NCI-H1092 treated with DMSO at 0.1 percent for 48 hours (cell line): ENCODE data around the gene OSBPL9.
"Not testable (repeated sequence)": the region's sequence is repeated elsewhere in the genome, so short reads cannot be mapped to it uniquely, and the experiment has no call there.

ENCODE experiments used
- DNase-seq: peaks from one replicate; lab custom pipeline; 2025; lab: John Stamatoyannopoulos, UW

The OSBPL9 gene

GRCh38 chr1:51607681-51608095, 9.2 kb upstream of the OSBPL9 start:
- no peak for DNase-seq

- not testable (repeated sequence) for DNase-seq
Observed at GRCh38 chr1:51610104-51610503, 6.8 kb upstream of the OSBPL9 start.

GRCh38 chr1:51610637-51611036, 6.3 kb upstream of the OSBPL9 start:
- no peak for DNase-seq

GRCh38 chr1:51612447-51612961, 4.4 kb upstream of the OSBPL9 start:
- DNase-seq: no peak

GRCh38 chr1:51615780-51616291, 1.1 kb upstream of the OSBPL9 start:
- no peak for DNase-seq

GRCh38 chr1:51616490-51616889, 402 bp upstream of the OSBPL9 start:
- no peak for DNase-seq

GRCh38 chr1:51618715-51619114, 1.8 kb downstream of the OSBPL9 start:
- DNase-seq: no peak

- no peak for DNase-seq
Observed at GRCh38 chr1:51620470-51620869, 3.6 kb downstream of the OSBPL9 start.

GRCh38 chr1:51621161-51621560, 4.3 kb downstream of the OSBPL9 start:
- no peak for DNase-seq

GRCh38 chr1:51621841-51622454, 5.1 kb downstream of the OSBPL9 start:
- DNase-seq: no peak

- DNase-seq: peak; percentile 40
Observed at GRCh38 chr1:51622455-51622913, 5.6 kb downstream of the OSBPL9 start.

- DNase-seq: no peak
Observed at GRCh38 chr1:51623025-51623424, 6.1 kb downstream of the OSBPL9 start.

GRCh38 chr1:51623450-51623849, 6.6 kb downstream of the OSBPL9 start:
- no peak for DNase-seq

GRCh38 chr1:51624855-51625254, 8.0 kb downstream of the OSBPL9 start:
- DNase-seq: no peak

- DNase-seq: no peak
Observed at GRCh38 chr1:51627672-51628071, 10.8 kb downstream of the OSBPL9 start.

- no peak for DNase-seq
Observed at GRCh38 chr1:51628715-51629590, 12.1 kb downstream of the OSBPL9 start.

GRCh38 chr1:51629918-51630317, 13.0 kb downstream of the OSBPL9 start:
- DNase-seq: no peak

- no peak for DNase-seq
Observed at GRCh38 chr1:51630393-51630792, 13.5 kb downstream of the OSBPL9 start.

- no peak for DNase-seq
Observed at GRCh38 chr1:51630922-51631321, 14.0 kb downstream of the OSBPL9 start.

- DNase-seq: no peak
Observed at GRCh38 chr1:51631747-51632146, 14.9 kb downstream of the OSBPL9 start.

- DNase-seq: no peak
Observed at GRCh38 chr1:51634618-51635017, 17.7 kb downstream of the OSBPL9 start.

GRCh38 chr1:51635615-51636014, 18.7 kb downstream of the OSBPL9 start:
- DNase-seq: no peak

- no peak for DNase-seq
Observed at GRCh38 chr1:51636191-51636590, 19.3 kb downstream of the OSBPL9 start.
